H9 (cell line): Measurements from ENCODE around the gene INTS6L. TPM values are rescaled to one million over a fixed set of nuclear protein-coding genes. Genes with fewer than 3 reads are reported as not detected.

Experiments used
- DNase-seq: peaks from one replicate; pipeline ENCODE4 v3.0.0-alpha.2; 2017
- H2AFZ ChIP-seq: one replicate; pipeline ENCODE4 v1.6.1; 2013; ENCODE audit warnings: mild to moderate bottlenecking, low read length, control low read depth, moderate library complexity
- H2AK5ac ChIP-seq: 2 replicates; pipeline ENCODE4 v1.6.1; 2013; ENCODE audit warnings: low read length, control low read depth, mixed read lengths; ENCODE audit not compliant: insufficient read length
- H2BK120ac ChIP-seq: one replicate; pipeline ENCODE4 v1.6.1; 2013; ENCODE audit warnings: low read depth, mild to moderate bottlenecking, low read length, control low read depth, inconsistent platforms; ENCODE audit not compliant: poor library complexity, severe bottlenecking
- H2BK12ac ChIP-seq: 2 replicates; pipeline ENCODE4 v1.6.1; 2013; ENCODE audit warnings: low read length, control low read depth, mixed read lengths, low read depth; ENCODE audit not compliant: insufficient read length
- H2BK15ac ChIP-seq: 2 replicates; pipeline ENCODE4 v1.6.1; 2013; ENCODE audit warnings: low read depth, low read length, control low read depth
- H2BK20ac ChIP-seq: one replicate; pipeline ENCODE4 v1.6.1; 2013; ENCODE audit warnings: low read depth, mild to moderate bottlenecking, low read length, control low read depth, inconsistent platforms; ENCODE audit not compliant: poor library complexity, severe bottlenecking
- H2BK5ac ChIP-seq: 2 replicates; pipeline ENCODE4 v1.6.1; 2013; ENCODE audit warnings: low read length, control low read depth, mixed read lengths; ENCODE audit not compliant: insufficient read length
- H3K14ac ChIP-seq: 2 replicates; pipeline ENCODE4 v1.6.1; 2013; ENCODE audit warnings: low read length, control low read depth; ENCODE audit not compliant: insufficient read depth
- H3K18ac ChIP-seq: 2 replicates; pipeline ENCODE4 v1.6.1; 2013; ENCODE audit warnings: low read depth, mild to moderate bottlenecking, mixed read lengths, low read length, control low read depth; ENCODE audit not compliant: insufficient read length
- H3K23ac ChIP-seq: 2 replicates; pipeline ENCODE4 v1.6.1; 2013; ENCODE audit warnings: low read length, control low read depth, mixed read lengths, low read depth; ENCODE audit not compliant: insufficient read length
- H3K23me2 ChIP-seq: 2 replicates; pipeline ENCODE4 v1.6.1; 2013; ENCODE audit warnings: low read depth, mild to moderate bottlenecking, mixed read lengths, low read length, control low read depth; ENCODE audit not compliant: insufficient read length, poor library complexity, severe bottlenecking
- H3K27ac ChIP-seq: 2 replicates; pipeline ENCODE4 v1.5.1; 2013; ENCODE audit warnings: low read length, control low read depth, mixed read lengths, low read depth; ENCODE audit not compliant: insufficient read length
- H3K27me3 ChIP-seq: 2 replicates; pipeline ENCODE4 v1.6.1; 2013; ENCODE audit warnings: low read length, control low read depth, inconsistent platforms; ENCODE audit not compliant: insufficient read depth
- H3K4ac ChIP-seq: 2 replicates; pipeline ENCODE4 v1.6.1; 2013; ENCODE audit warnings: low read depth, mild to moderate bottlenecking, control low read depth, inconsistent platforms, low read length, moderate library complexity
- H3K4me1 ChIP-seq: 2 replicates; pipeline ENCODE4 v1.6.1; 2013; ENCODE audit warnings: low read length, control low read depth, inconsistent platforms; ENCODE audit not compliant: insufficient read depth
- H3K4me2 ChIP-seq: 2 replicates; pipeline ENCODE4 v1.6.1; 2013; ENCODE audit warnings: low read length, control low read depth, mixed read lengths; ENCODE audit not compliant: insufficient read length, insufficient read depth
- H3K56ac ChIP-seq: 2 replicates; pipeline ENCODE4 v1.6.1; 2013; ENCODE audit warnings: low read depth, mild to moderate bottlenecking, mixed read lengths, low read length, control low read depth; ENCODE audit not compliant: insufficient read length
- H3K79me1 ChIP-seq: 2 replicates; pipeline ENCODE4 v1.6.1; 2013; ENCODE audit warnings: low read depth, mild to moderate bottlenecking, moderate library complexity, low read length, control low read depth, inconsistent platforms; ENCODE audit not compliant: insufficient read depth, poor library complexity, severe bottlenecking
- H3K79me2 ChIP-seq: 2 replicates; pipeline ENCODE4 v1.6.1; 2013; ENCODE audit warnings: low read length, control low read depth, inconsistent platforms; ENCODE audit not compliant: insufficient read depth
- H3K9ac ChIP-seq: 2 replicates; pipeline ENCODE4 v1.6.1; 2013; ENCODE audit warnings: low read length, control low read depth, mixed read lengths; ENCODE audit not compliant: insufficient read length; ENCODE audit errors: extremely low read depth
- H3K9me3 ChIP-seq: one replicate; pipeline ENCODE4 v1.6.1; 2013; ENCODE audit warnings: low read depth, low read length, inconsistent platforms; ENCODE audit not compliant: control insufficient read depth
- H3T11ph ChIP-seq: one replicate; pipeline ENCODE4 v1.6.1; 2013; ENCODE audit warnings: mild to moderate bottlenecking, low read length, control low read depth, inconsistent platforms
- H4K20me1 ChIP-seq: one replicate; pipeline ENCODE4 v1.6.1; 2013; ENCODE audit not compliant: control insufficient read depth, insufficient read length, insufficient read depth
- H4K5ac ChIP-seq: 2 replicates; pipeline ENCODE4 v1.6.1; 2013; ENCODE audit warnings: low read depth, mild to moderate bottlenecking, mixed read lengths, low read length, control low read depth; ENCODE audit not compliant: insufficient read length
- H4K8ac ChIP-seq: replicated peaks from 2 replicates; pipeline ENCODE4 v1.6.1; 2013; ENCODE audit warnings: low read length, control low read depth, mixed read lengths, low read depth; ENCODE audit not compliant: insufficient read length
- H4K91ac ChIP-seq: 2 replicates; pipeline ENCODE4 v1.6.1; 2013; ENCODE audit warnings: low read depth, mild to moderate bottlenecking, moderate library complexity, mixed read lengths, low read length, control low read depth; ENCODE audit not compliant: insufficient read length
- H3K27ac Mint-ChIP-seq, 3 experiments: 2 replicates in 2 of 3; 3 replicates in 1 of 3; pipeline ENCODE4 v1.8.0; 2020 to 2021; ENCODE audit warnings: mixed read lengths in 3 of 3, mild to moderate bottlenecking in 1 of 3, moderate library complexity in 1 of 3
- H3K27me3 Mint-ChIP-seq: 2 replicates; pipeline ENCODE4 v1.8.0; 2021; ENCODE audit warnings: low read depth, mild to moderate bottlenecking, moderate library complexity, mixed read lengths
- H3K36me3 Mint-ChIP-seq, 3 experiments: 2 replicates in 2 of 3; 3 replicates in 1 of 3; pipeline ENCODE4 v1.8.0; 2020 to 2021; ENCODE audit warnings: low read depth in 3 of 3, mixed read lengths in 3 of 3; ENCODE audit not compliant: insufficient read depth in 1 of 3
- H3K4me1 Mint-ChIP-seq, 2 experiments: 2 replicates each; pipeline ENCODE4 v1.8.0; 2020; ENCODE audit warnings: mixed read lengths in 2 of 2
- H3K4me3 Mint-ChIP-seq, 2 experiments: 2 replicates in 1 of 2; 3 replicates in 1 of 2; pipeline ENCODE4 v1.8.0; 2020 to 2021; ENCODE audit warnings: mild to moderate bottlenecking in 2 of 2, mixed read lengths in 2 of 2, moderate library complexity in 1 of 2
- H3K9me3 Mint-ChIP-seq, 2 experiments: 2 replicates in 1 of 2; 3 replicates in 1 of 2; pipeline ENCODE4 v1.8.0; 2020; ENCODE audit warnings: mild to moderate bottlenecking in 2 of 2, mixed read lengths in 2 of 2, moderate library complexity in 1 of 2
- WGBS: extraction: QIAGEN DNeasy Blood & Tissue Kit; methylation state at CpG from one replicate; pipeline ENCODE4 v1.1.7; 2013; ENCODE audit warnings: missing lambda C conversion rate, low lambda C conversion rate, mixed read lengths; ENCODE audit not compliant: insufficient read length; ENCODE audit errors: extremely low coverage; 5-methylcytosine and 5-hydroxymethylcytosine counted together
- total RNA-seq: library from RNA; stranded (reverse); gene quantifications from 2 replicates; pipeline ENCODE4 v1.2.1, GENCODE V29; 2021
- TF ChIP-seq, protein P1 (sequence below): fragments of 200-600 bp; sonication (generic); conservative IDR thresholded peaks from 3 replicates; pipeline ENCODE4 v1.8.0; 2021; ENCODE audit warnings: antibody characterized with exemption, mild to moderate bottlenecking

INTS6L gene
- total RNA-seq, 1 experiment from 2014 or later, result 7.8 TPM

- Histone ChIP-seq H4K20me1 (no peaks in the 10 kb centered on the region), H3K27me3 (no peaks in the 10 kb centered on the region), H3K9me3 (peaks cover 12% of the 10 kb centered on the region), H2BK20ac (no peak overlapping the region), H2AK5ac (no peak overlapping the region), H3K27ac (no peak overlapping the region), H3K56ac (no peak overlapping the region), H4K8ac (no peak overlapping the region), H3K18ac (no peak overlapping the region), H3K4me2 (no peak overlapping the region), H4K5ac (no peak overlapping the region), H2BK15ac (no peak overlapping the region), H3K14ac (no peak overlapping the region), H2BK12ac (no peak overlapping the region), H3K23me2 (no peaks in the 10 kb centered on the region), H3T11ph (no peak overlapping the region), H3K4me1 (no peaks in the 10 kb centered on the region), H3K4ac (no peak overlapping the region), H2BK5ac (no peak overlapping the region), H3K23ac (no peak overlapping the region), H4K91ac (no peak overlapping the region), H3K79me2 (no peaks in the 10 kb centered on the region), H2AFZ (no peak overlapping the region), H3K9ac (no peak overlapping the region), H2BK120ac (no peak overlapping the region), H3K79me1 (no peaks in the 10 kb centered on the region)
- Mint-ChIP-seq H3K4me3 (no peak overlapping the region), H3K4me1 (no peaks in the 10 kb centered on the region), H3K36me3 (peaks cover 0 to 7% (median 6%) of the 10 kb centered on the region in 3 experiments; a peak in 3 of 7 replicates), H3K27ac (no peak overlapping the region), H3K27me3 (peaks cover 11% of the 10 kb centered on the region), H3K9me3 (peaks cover 46 to 63% of the 10 kb centered on the region in 2 experiments)
- no peak for DNase-seq
- TF ChIP-seq, protein P1, sequence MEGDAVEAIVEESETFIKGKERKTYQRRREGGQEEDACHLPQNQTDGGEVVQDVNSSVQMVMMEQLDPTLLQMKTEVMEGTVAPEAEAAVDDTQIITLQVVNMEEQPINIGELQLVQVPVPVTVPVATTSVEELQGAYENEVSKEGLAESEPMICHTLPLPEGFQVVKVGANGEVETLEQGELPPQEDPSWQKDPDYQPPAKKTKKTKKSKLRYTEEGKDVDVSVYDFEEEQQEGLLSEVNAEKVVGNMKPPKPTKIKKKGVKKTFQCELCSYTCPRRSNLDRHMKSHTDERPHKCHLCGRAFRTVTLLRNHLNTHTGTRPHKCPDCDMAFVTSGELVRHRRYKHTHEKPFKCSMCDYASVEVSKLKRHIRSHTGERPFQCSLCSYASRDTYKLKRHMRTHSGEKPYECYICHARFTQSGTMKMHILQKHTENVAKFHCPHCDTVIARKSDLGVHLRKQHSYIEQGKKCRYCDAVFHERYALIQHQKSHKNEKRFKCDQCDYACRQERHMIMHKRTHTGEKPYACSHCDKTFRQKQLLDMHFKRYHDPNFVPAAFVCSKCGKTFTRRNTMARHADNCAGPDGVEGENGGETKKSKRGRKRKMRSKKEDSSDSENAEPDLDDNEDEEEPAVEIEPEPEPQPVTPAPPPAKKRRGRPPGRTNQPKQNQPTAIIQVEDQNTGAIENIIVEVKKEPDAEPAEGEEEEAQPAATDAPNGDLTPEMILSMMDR, result no peak
- no CpG with 5 or more reads among the region's 1 CpG for WGBS
These were observed 75.1 kb downstream of the INTS6L start for GRCh38 chrX:135595543-135595942.
